ENCODE measurements around the gene CAMSAP1.

CAMSAP1 gene

DNA sequence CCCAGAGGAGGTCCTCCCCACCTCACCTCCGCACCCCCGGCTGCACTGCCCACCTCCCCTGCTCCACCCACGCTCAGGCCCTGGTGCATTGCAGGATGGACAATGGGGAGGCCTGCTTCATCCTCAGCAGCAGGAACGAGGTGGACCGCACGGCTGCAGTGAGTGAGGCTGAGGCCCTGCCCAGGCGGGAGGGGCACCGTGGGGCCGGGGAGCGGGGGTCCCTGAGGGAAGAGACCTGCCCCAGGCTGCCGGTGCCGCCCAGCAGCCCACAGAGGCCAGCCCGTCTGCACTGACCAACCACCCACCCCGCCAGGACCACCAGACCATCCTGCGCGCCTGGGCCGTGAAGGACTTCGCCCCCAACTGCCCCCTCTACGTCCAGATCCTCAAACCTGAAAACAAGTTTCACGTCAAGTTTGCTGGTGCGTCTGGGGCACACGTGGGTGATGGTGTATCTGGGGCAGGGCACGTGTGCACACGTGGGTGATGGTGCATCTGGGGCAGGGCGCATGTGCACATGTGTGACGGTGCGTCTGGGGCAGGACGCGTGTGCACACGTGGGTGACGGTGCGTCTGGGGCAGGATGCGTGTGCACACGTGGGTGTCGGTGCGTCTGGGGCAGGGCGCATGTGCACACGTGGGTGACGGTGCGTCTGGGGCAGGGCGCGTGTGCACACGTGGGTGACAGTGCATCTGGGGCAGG, 138.7 kb downstream of the CAMSAP1 start:
- ChIA-PET POLR2A (no interaction called here), CTCF (no interaction called here)
- H3K36me3 ChIP-seq (ENCODE audit: control insufficient read depth in 4 of 4, insufficient read depth in 4 of 4, low read length in 3 of 4): no peaks in the 10 kb centered on the region
- WGBS (ENCODE audit: insufficient coverage): 96% methylated on average over 39 of the region's 43 CpGs
- no peak overlapping the region for H3K27ac ChIP-seq (ENCODE audit: insufficient read depth in 1 of 2, low read depth in 1 of 2, low read length in 2 of 2, poor library complexity in 1 of 2, severe bottlenecking in 2 of 2)
- H3K9me3 ChIP-seq (ENCODE audit: control extremely low read depth in 1 of 5, control insufficient read depth in 4 of 5, insufficient read depth in 2 of 5, low read depth in 1 of 5, low read length in 4 of 5): peaks cover 0 to 25% (median 21%) of the 10 kb centered on the region in 5 experiments
- peaks cover 0 to 2% (median 0%) of the 10 kb centered on the region in 5 experiments for H3K27me3 ChIP-seq (replicated peaks in 2 of 5; ENCODE audit: control insufficient read depth in 4 of 5, insufficient read depth in 5 of 5, low read length in 4 of 5)
- H3K4me1 ChIP-seq (ENCODE audit: control extremely low read depth in 1 of 4, control insufficient read depth in 4 of 4, insufficient read depth in 4 of 4, low read length in 3 of 4): no peaks in the 10 kb centered on the region
- no peak for DNase-seq
- H3K4me3 ChIP-seq (ENCODE audit: control insufficient read depth in 1 of 7, extremely low read depth in 1 of 7, insufficient read depth in 4 of 7, low read depth in 2 of 7, low read length in 6 of 7): no peak overlapping the region

DNA sequence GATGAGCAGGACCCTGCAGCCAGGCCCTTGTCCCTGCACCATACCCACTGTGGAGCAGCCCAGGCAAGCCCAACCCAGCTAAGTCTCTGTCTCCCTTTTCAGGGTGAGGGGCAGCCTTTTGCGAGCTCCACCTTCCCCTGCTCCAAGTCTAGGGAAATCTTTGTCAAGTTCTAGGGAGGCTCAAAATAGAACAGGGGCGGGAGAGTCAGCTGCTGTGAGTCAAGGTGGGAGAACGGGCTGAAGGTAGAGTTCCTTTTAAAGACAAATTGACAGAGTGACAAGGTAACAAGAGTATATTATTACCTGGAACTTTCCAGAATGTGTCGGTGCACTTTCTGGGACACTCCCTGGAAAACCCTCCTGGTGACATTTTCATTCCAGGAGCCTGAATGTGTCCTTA, 140.6 kb downstream of the CAMSAP1 start:
- H3K4me3 ChIP-seq (ENCODE audit: control insufficient read depth in 1 of 7, extremely low read depth in 1 of 7, insufficient read depth in 4 of 7, low read depth in 2 of 7, low read length in 6 of 7): no peak overlapping the region
- CTCF ChIA-PET: no interaction called here
- 92% methylated on average over 4 of the region's 4 CpGs for WGBS (ENCODE audit: insufficient coverage)
- H3K27ac ChIP-seq (ENCODE audit: insufficient read depth in 1 of 2, low read depth in 1 of 2, low read length in 2 of 2, poor library complexity in 1 of 2, severe bottlenecking in 2 of 2): no peak overlapping the region
- no peak for DNase-seq
- POLR2A ChIA-PET: no interaction called here
- no peaks in the 10 kb centered on the region for H3K4me1 ChIP-seq (ENCODE audit: control extremely low read depth in 1 of 4, control insufficient read depth in 4 of 4, insufficient read depth in 4 of 4, low read length in 3 of 4)
- H3K9me3 ChIP-seq (ENCODE audit: control extremely low read depth in 1 of 5, control insufficient read depth in 4 of 5, insufficient read depth in 2 of 5, low read depth in 1 of 5, low read length in 4 of 5): peaks cover 0 to 25% (median 21%) of the 10 kb centered on the region in 5 experiments
- no peaks in the 10 kb centered on the region for H3K36me3 ChIP-seq (ENCODE audit: control insufficient read depth in 4 of 4, insufficient read depth in 4 of 4, low read length in 3 of 4)
- H3K27me3 ChIP-seq (replicated peaks in 2 of 5; ENCODE audit: control insufficient read depth in 4 of 5, insufficient read depth in 5 of 5, low read length in 4 of 5): peaks cover 0 to 3% (median 0%) of the 10 kb centered on the region in 5 experiments

DNA sequence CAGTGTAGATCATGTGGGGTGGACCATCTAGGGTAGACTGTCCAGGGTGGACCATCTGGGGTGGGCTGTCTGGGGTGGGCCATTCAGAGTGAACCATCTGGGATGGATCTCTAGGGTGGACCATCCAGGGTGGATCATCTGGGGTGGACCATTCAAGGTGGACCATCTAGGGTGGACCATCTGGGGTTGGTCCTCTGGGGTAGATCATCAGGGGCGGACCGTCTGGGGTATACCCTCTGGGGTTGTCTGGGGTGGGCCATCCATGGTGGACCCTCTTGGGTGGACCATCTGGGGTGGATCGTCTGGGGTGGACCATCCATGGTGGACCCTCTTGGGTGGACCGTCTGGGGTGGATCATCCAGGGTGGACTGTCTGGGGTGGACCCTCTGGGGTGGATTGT, 141.1 kb downstream of the CAMSAP1 start:
- peak; percentile 30 to 56 (median 53) for DNase-seq
- Histone ChIP-seq H3K4me1 (ENCODE audit: control extremely low read depth in 1 of 4, control insufficient read depth in 4 of 4, insufficient read depth in 4 of 4, low read length in 3 of 4) (no peaks in the 10 kb centered on the region), H3K4me3 (ENCODE audit: control insufficient read depth in 1 of 7, extremely low read depth in 1 of 7, insufficient read depth in 4 of 7, low read depth in 2 of 7, low read length in 6 of 7) (no peak overlapping the region), H3K27ac (ENCODE audit: insufficient read depth in 1 of 2, low read depth in 1 of 2, low read length in 2 of 2, poor library complexity in 1 of 2, severe bottlenecking in 2 of 2) (no peak overlapping the region), H3K36me3 (ENCODE audit: control insufficient read depth in 4 of 4, insufficient read depth in 4 of 4, low read length in 3 of 4) (no peaks in the 10 kb centered on the region), H3K9me3 (ENCODE audit: control extremely low read depth in 1 of 5, control insufficient read depth in 4 of 5, insufficient read depth in 2 of 5, low read depth in 1 of 5, low read length in 4 of 5) (peaks cover 0 to 25% (median 21%) of the 10 kb centered on the region in 5 experiments), H3K27me3 (replicated peaks in 2 of 5; ENCODE audit: control insufficient read depth in 4 of 5, insufficient read depth in 5 of 5, low read length in 4 of 5) (peaks cover 0 to 3% (median 0%) of the 10 kb centered on the region in 5 experiments)
- ChIA-PET POLR2A (no interaction called here), CTCF (no interaction called here)
- 100% methylated on average over 4 of the region's 4 CpGs for WGBS (ENCODE audit: insufficient coverage)

DNA sequence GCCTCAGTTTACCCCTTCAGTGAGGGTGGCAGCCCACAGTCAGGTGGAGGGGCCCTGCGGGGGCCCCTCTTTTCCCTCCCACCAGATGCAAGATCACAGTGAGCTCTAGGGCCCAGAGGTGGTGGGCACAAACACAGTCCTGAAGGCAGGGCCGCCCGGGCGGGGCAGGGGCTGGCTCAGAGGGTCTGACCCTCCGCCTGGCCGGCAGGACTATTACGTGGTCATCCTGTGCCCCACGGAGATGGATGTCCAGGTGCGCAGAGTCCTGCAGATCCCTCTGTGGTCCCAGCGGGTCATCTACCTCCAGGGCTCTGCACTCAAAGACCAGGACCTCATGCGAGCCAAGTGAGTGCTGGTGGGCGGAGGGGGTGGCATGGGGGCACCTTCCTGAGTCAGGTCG, 141.9 kb downstream of the CAMSAP1 start:
- H3K36me3 ChIP-seq (ENCODE audit: control insufficient read depth in 4 of 4, insufficient read depth in 4 of 4, low read length in 3 of 4): no peaks in the 10 kb centered on the region
- H3K4me3 ChIP-seq (ENCODE audit: control insufficient read depth in 1 of 7, extremely low read depth in 1 of 7, insufficient read depth in 4 of 7, low read depth in 2 of 7, low read length in 6 of 7): no peak overlapping the region
- POLR2A ChIA-PET: no interaction called here
- no peak for DNase-seq
- H3K4me1 ChIP-seq (ENCODE audit: control extremely low read depth in 1 of 4, control insufficient read depth in 4 of 4, insufficient read depth in 4 of 4, low read length in 3 of 4): no peaks in the 10 kb centered on the region
- peaks cover 0 to 25% (median 21%) of the 10 kb centered on the region in 5 experiments for H3K9me3 ChIP-seq (ENCODE audit: control extremely low read depth in 1 of 5, control insufficient read depth in 4 of 5, insufficient read depth in 2 of 5, low read depth in 1 of 5, low read length in 4 of 5)
- no peak overlapping the region for H3K27ac ChIP-seq (ENCODE audit: insufficient read depth in 1 of 2, low read depth in 1 of 2, low read length in 2 of 2, poor library complexity in 1 of 2, severe bottlenecking in 2 of 2)
- H3K27me3 ChIP-seq (replicated peaks in 2 of 5; ENCODE audit: control insufficient read depth in 4 of 5, insufficient read depth in 5 of 5, low read length in 4 of 5): peaks cover 0 to 3% (median 0%) of the 10 kb centered on the region in 5 experiments
- 96% methylated on average over 10 of the region's 13 CpGs for WGBS (ENCODE audit: insufficient coverage)
- CTCF ChIA-PET: no interaction called here

DNA sequence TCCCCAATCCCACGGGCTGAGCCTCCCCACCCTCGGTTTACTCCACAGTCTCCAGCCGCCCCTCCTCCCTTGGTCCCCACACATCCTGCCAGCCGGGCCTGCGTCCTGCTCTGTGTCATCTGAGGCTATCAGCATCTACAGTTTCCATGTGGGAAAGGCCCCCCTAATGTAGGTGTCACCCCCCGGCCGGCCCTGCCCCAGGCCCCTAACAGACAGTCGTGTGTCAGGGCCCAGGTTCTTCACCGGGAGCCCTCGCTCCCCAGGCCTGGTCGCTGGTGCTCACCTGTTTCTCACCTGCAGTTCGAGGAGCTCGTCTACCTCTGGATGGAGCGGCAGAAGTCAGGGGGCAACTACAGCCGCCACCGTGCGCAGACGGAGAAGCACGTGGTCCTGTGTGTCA, 142.6 kb downstream of the CAMSAP1 start:
- no peak overlapping the region for H3K4me3 ChIP-seq (ENCODE audit: control insufficient read depth in 1 of 7, extremely low read depth in 1 of 7, insufficient read depth in 4 of 7, low read depth in 2 of 7, low read length in 6 of 7)
- H3K4me1 ChIP-seq (ENCODE audit: control extremely low read depth in 1 of 4, control insufficient read depth in 4 of 4, insufficient read depth in 4 of 4, low read length in 3 of 4): no peaks in the 10 kb centered on the region
- no peaks in the 10 kb centered on the region for H3K36me3 ChIP-seq (ENCODE audit: control insufficient read depth in 4 of 4, insufficient read depth in 4 of 4, low read length in 3 of 4)
- H3K27ac ChIP-seq (ENCODE audit: insufficient read depth in 1 of 2, low read depth in 1 of 2, low read length in 2 of 2, poor library complexity in 1 of 2, severe bottlenecking in 2 of 2): no peak overlapping the region
- WGBS (ENCODE audit: insufficient coverage): 92% methylated on average over 19 of the region's 19 CpGs
- ChIA-PET CTCF (no interaction called here), POLR2A (no interaction called here)
- DNase-seq: no peak
- peaks cover 0 to 25% (median 21%) of the 10 kb centered on the region in 5 experiments for H3K9me3 ChIP-seq (ENCODE audit: control extremely low read depth in 1 of 5, control insufficient read depth in 4 of 5, insufficient read depth in 2 of 5, low read depth in 1 of 5, low read length in 4 of 5)
- peaks cover 0 to 3% (median 0%) of the 10 kb centered on the region in 5 experiments for H3K27me3 ChIP-seq (replicated peaks in 2 of 5; ENCODE audit: control insufficient read depth in 4 of 5, insufficient read depth in 5 of 5, low read length in 4 of 5)

DNA sequence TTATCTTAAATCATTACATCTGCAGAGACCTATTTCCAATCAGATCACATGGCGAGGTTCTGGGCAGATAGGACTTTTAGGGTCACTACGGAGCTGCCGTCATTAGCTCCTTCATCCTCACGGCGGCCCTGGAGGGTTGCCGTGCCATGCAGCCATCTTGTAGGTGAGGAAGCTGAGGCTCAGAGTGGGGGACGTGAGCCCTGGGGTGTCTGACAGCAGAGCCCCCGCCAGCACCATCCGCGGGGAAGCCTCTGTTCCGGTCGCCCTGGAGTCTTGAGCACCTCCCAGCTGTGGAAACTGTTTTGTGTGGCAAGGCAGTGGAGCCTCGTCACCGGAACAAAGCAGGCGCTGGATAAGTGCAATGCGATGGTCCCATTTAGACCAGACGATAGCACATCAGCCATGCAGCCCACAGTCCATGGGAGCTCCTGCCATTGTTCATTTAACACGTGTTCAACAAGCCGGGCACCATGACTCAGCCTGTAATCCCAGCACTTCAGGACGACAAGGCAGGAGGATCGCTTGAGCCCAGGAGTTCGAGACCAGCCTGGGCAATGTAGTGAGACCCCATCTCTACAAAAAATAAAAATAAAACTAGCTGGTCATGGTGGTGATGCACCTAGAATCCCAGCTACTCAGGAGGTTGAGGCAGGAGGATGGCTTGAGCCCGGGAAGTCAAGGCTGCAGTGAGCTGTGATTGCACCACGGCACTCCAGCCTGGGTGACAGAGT, 143.5 kb downstream of the CAMSAP1 start:
- Histone ChIP-seq H3K36me3 (ENCODE audit: control insufficient read depth in 4 of 4, insufficient read depth in 4 of 4, low read length in 3 of 4) (no peaks in the 10 kb centered on the region), H3K4me1 (ENCODE audit: control extremely low read depth in 1 of 4, control insufficient read depth in 4 of 4, insufficient read depth in 4 of 4, low read length in 3 of 4) (no peaks in the 10 kb centered on the region), H3K27me3 (replicated peaks in 2 of 5; ENCODE audit: control insufficient read depth in 4 of 5, insufficient read depth in 5 of 5, low read length in 4 of 5) (peaks cover 0 to 3% (median 0%) of the 10 kb centered on the region in 5 experiments), H3K27ac (ENCODE audit: insufficient read depth in 1 of 2, low read depth in 1 of 2, low read length in 2 of 2, poor library complexity in 1 of 2, severe bottlenecking in 2 of 2) (no peak overlapping the region), H3K4me3 (ENCODE audit: control insufficient read depth in 1 of 7, extremely low read depth in 1 of 7, insufficient read depth in 4 of 7, low read depth in 2 of 7, low read length in 6 of 7) (no peak overlapping the region), H3K9me3 (ENCODE audit: control extremely low read depth in 1 of 5, control insufficient read depth in 4 of 5, insufficient read depth in 2 of 5, low read depth in 1 of 5, low read length in 4 of 5) (peaks cover 0 to 25% (median 21%) of the 10 kb centered on the region in 5 experiments)
- ChIA-PET POLR2A (no interaction called here), CTCF (no interaction called here)
- DNase-seq: no peak
- WGBS (ENCODE audit: insufficient coverage): 92% methylated on average over 21 of the region's 24 CpGs

DNA sequence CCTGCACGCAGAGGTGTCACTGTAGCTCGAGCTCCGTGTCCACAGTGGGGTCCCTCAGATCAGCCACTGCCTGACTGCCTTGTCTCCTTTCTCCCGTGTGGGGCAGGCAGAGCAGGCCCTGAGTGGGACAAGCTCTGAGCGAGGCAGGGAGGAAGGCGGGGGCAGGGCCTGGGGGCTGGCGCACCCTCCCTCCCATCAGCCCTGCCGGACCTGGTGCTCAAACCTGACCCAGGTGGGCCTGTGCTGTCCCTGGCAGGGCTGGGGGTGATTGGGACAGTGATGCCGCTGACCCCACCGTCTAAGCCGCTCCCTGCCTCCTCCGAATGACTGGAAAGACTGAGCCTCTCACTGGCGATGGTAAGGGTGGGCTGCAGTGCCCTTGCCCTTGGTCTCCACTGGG, 144.4 kb downstream of the CAMSAP1 start:
- H3K4me3 ChIP-seq (ENCODE audit: control insufficient read depth in 1 of 7, extremely low read depth in 1 of 7, insufficient read depth in 4 of 7, low read depth in 2 of 7, low read length in 6 of 7): no peak overlapping the region
- no peak overlapping the region for H3K27ac ChIP-seq (ENCODE audit: insufficient read depth in 1 of 2, low read depth in 1 of 2, low read length in 2 of 2, poor library complexity in 1 of 2, severe bottlenecking in 2 of 2)
- no peaks in the 10 kb centered on the region for H3K4me1 ChIP-seq (ENCODE audit: control extremely low read depth in 1 of 4, control insufficient read depth in 4 of 4, insufficient read depth in 4 of 4, low read length in 3 of 4)
- ChIA-PET CTCF (no interaction called here), POLR2A (no interaction called here)
- DNase-seq: no peak
- H3K9me3 ChIP-seq (ENCODE audit: control extremely low read depth in 1 of 5, control insufficient read depth in 4 of 5, insufficient read depth in 2 of 5, low read depth in 1 of 5, low read length in 4 of 5): peaks cover 0 to 25% (median 21%) of the 10 kb centered on the region in 5 experiments
- peaks cover 0 to 3% (median 0%) of the 10 kb centered on the region in 5 experiments for H3K27me3 ChIP-seq (replicated peaks in 2 of 5; ENCODE audit: control insufficient read depth in 4 of 5, insufficient read depth in 5 of 5, low read length in 4 of 5)
- no peaks in the 10 kb centered on the region for H3K36me3 ChIP-seq (ENCODE audit: control insufficient read depth in 4 of 4, insufficient read depth in 4 of 4, low read length in 3 of 4)
- WGBS (ENCODE audit: insufficient coverage): 88% methylated on average over 12 of the region's 13 CpGs

Measured in common myeloid progenitor, CD34-positive (primary cell).